ENCODE measurements around the gene PARP8. TPM values are rescaled to one million over a fixed set of nuclear protein-coding genes. Genes with fewer than 3 reads are reported as not detected.

PARP8 gene
- total and polyA plus RNA-seq, 2 of the 4 experiments (the other 2 are of a cell fraction): 6.9 to 8.2 TPM

GRCh38 chr5:50724262-50724661 lies 57.8 kb downstream of the PARP8 start:
- Histone ChIP-seq H3K23ac (ENCODE audit: low read depth, low read length) (no peak overlapping the region), H3K4me3 (ENCODE audit: insufficient read depth, low read depth, low read length) (no peak overlapping the region), H3K4me2 (ENCODE audit: low read depth, low read length) (no peak overlapping the region), H2AK5ac (ENCODE audit: low read depth, low read length) (no peak overlapping the region), H4K91ac (ENCODE audit: insufficient read depth, low read depth, low read length) (no peak overlapping the region), H2BK15ac (ENCODE audit: low read depth, low read length) (no peak overlapping the region), H3K9me3 (ENCODE audit: control insufficient read depth, insufficient read depth, low read length) (no peaks in the 10 kb centered on the region), H4K5ac (ENCODE audit: low read depth, low read length) (no peak overlapping the region), H3K9me1 (ENCODE audit: insufficient read depth, low read length) (no peaks in the 10 kb centered on the region; the same call in 1 of the 2 replicates), H3K18ac (ENCODE audit: low read depth, low read length) (no peak overlapping the region), H2AK9ac (replicated peaks; ENCODE audit: low read depth, low read length, poor library complexity) (no peak overlapping the region), H4K20me1 (ENCODE audit: insufficient read depth, low read length) (peaks cover 5% of the 10 kb centered on the region; the same call in 1 of the 2 replicates), H3K36me3 (ENCODE audit: control insufficient read depth, insufficient read depth, low read length) (no peaks in the 10 kb centered on the region), H2AFZ (replicated peaks; ENCODE audit: low read length, poor library complexity) (no peak overlapping the region), H3K4ac (ENCODE audit: low read depth, low read length) (no peak overlapping the region), H3K9ac (ENCODE audit: low read depth, low read length) (no peak overlapping the region), H4K8ac (ENCODE audit: low read depth in 2 of 2, low read length in 2 of 2) (no peak overlapping the region), H2BK120ac (ENCODE audit: low read depth, low read length) (no peak overlapping the region), H3K79me1 (ENCODE audit: low read depth in 1 of 2, low read length in 2 of 2) (peaks cover 2 to 13% of the 10 kb centered on the region in 2 experiments; a peak in 2 of 4 replicates), H2BK5ac (ENCODE audit: low read depth, low read length, poor library complexity, severe bottlenecking) (no peak overlapping the region), H3K27me3 (ENCODE audit: control insufficient read depth, insufficient read depth, low read length) (no peaks in the 10 kb centered on the region), H3K27ac (ENCODE audit: insufficient read depth, low read length) (no peak overlapping the region), H3K56ac (ENCODE audit: extremely low read depth, insufficient read depth, low read length) (no peak overlapping the region), H3K4me1 (ENCODE audit: control insufficient read depth, insufficient read depth, low read length) (no peaks in the 10 kb centered on the region; the same call in 1 of the 2 replicates), H2BK20ac (ENCODE audit: low read depth, low read length) (no peak overlapping the region), H3K14ac (replicated peaks; ENCODE audit: low read depth, low read length) (no peak overlapping the region)
- no peak for ATAC-seq (ENCODE audit: low read depth)
- TF ChIP-seq MAZ (IDR thresholded peaks at IDR 0.05; ENCODE audit: borderline replicate concordance, low read depth, low read length) (no peak), CHD1 (IDR thresholded peaks at IDR 0.05; ENCODE audit: low read depth, low read length) (no peak), MXI1 (IDR thresholded peaks at IDR 0.05; ENCODE audit: borderline replicate concordance, low read depth, low read length) (no peak), BHLHE40 (IDR thresholded peaks at IDR 0.05; ENCODE audit: low read depth, low read length) (no peak), MAFK (IDR thresholded peaks at IDR 0.05; ENCODE audit: low read depth, low read length) (no peak), POLR2A (IDR thresholded peaks at IDR 0.05; ENCODE audit: low read depth, low read length) (no peak), CEBPB (IDR thresholded peaks at IDR 0.05; ENCODE audit: low read depth, low read length) (no peak), NFE2L2 (IDR thresholded peaks at IDR 0.05; ENCODE audit: low read depth, low read length) (no peak), SMC3 (IDR thresholded peaks at IDR 0.05; ENCODE audit: low read depth, low read length) (no peak), RCOR1 (IDR thresholded peaks at IDR 0.05; ENCODE audit: insufficient replicate concordance, low read length) (no peak), ELK1 (IDR thresholded peaks at IDR 0.05; ENCODE audit: borderline replicate concordance, low read depth, low read length) (no peak), CTCF (conservative IDR thresholded peaks at IDR 0.05; ENCODE audit: low read depth, low read length) (no peak), RAD21 (IDR thresholded peaks at IDR 0.05; ENCODE audit: low read length) (no peak), FOS (IDR thresholded peaks at IDR 0.05; ENCODE audit: low read depth, low read length) (no peak), USF2 (IDR thresholded peaks at IDR 0.05; ENCODE audit: low read depth, low read length) (no peak), RFX5 (IDR thresholded peaks at IDR 0.05; ENCODE audit: low read depth, low read length) (no peak)
- CTCF ChIA-PET: no interaction called here
- no peak for DNase-seq
- dilution Hi-C loops (cut with HindIII; ENCODE audit: low sequenced_read_pairs, unreplicated experiment) (no loop called here), intact Hi-C loops (cut with micrococcal nuclease) (no loop called here), in situ Hi-C loops (cut with MboI; ENCODE audit: low sequenced_read_pairs) (no loop called here)
- no TSS peak for BruUV-seq (replicated peaks)
- POLR2A ChIA-PET (ENCODE audit: unreplicated experiment): no interaction called here

All from IMR-90 (cell line).